ACC112 (cell line): Measurements from ENCODE around the gene HSPB7.
"Not testable (repeated sequence)": the region's sequence is repeated elsewhere in the genome, so short reads cannot be mapped to it uniquely, and the experiment has no call there.

ENCODE experiments used
- H2AFZ ChIP-seq: fragments of 200-600 bp; sonication (generic); one replicate; pipeline ENCODE4 v1.6.0; 2017; ENCODE audit warnings: antibody characterized with exemption, low read length; ENCODE audit not compliant: unreplicated experiment
- H3K27ac ChIP-seq: fragments of 200-600 bp; sonication (generic); 2 replicates; pipeline ENCODE4 v1.5.1; 2014; ENCODE audit warnings: low read depth, mild to moderate bottlenecking, antibody characterized with exemption, low read length, moderate library complexity
- H3K27me3 ChIP-seq: fragments of 200-600 bp; sonication (generic); 2 replicates; pipeline ENCODE4 v1.6.1; 2014; ENCODE audit warnings: mild to moderate bottlenecking, antibody characterized with exemption, low read length, moderate library complexity, mixed read lengths; ENCODE audit not compliant: insufficient read depth
- H3K36me3 ChIP-seq: fragments of 200-600 bp; sonication (generic); 2 replicates; pipeline ENCODE4 v1.6.1; 2016; ENCODE audit warnings: mild to moderate bottlenecking, antibody characterized with exemption, low read length, moderate library complexity, mixed read lengths; ENCODE audit not compliant: insufficient read depth
- H3K4me1 ChIP-seq: fragments of 200-600 bp; sonication (generic); one replicate; pipeline ENCODE4 v1.6.1; 2016; ENCODE audit warnings: low read length, mixed read lengths; ENCODE audit not compliant: insufficient read depth, unreplicated experiment, control insufficient read depth
- H3K4me3 ChIP-seq: fragments of 200-600 bp; sonication (generic); 2 replicates; pipeline ENCODE4 v1.5.1; 2014; ENCODE audit warnings: mild to moderate bottlenecking, low read depth, low read length
- H3K79me2 ChIP-seq: fragments of 200-600 bp; sonication (generic); one replicate; pipeline ENCODE4 v1.6.0; 2016; ENCODE audit warnings: low read length; ENCODE audit not compliant: control insufficient read depth, unreplicated experiment, insufficient read depth

The HSPB7 gene

GRCh38 chr1:16017461-16018303 lies at the start of gene HSPB7:
HSPB7 (minus strand) TSS chr1:16018043; CDS start chr1:16017963, 80 bp downstream.
- peaks cover 54% of the 10 kb centered on the region for H3K4me1 ChIP-seq

GRCh38 chr1:16067127-16067768 lies 49.4 kb upstream of the HSPB7 start:
- H3K27me3 ChIP-seq: no peaks in the 10 kb centered on the region; the same call in 1 of the 2 replicates
- no peak overlapping the region for H3K4me3 ChIP-seq
- no peaks in the 10 kb centered on the region for H3K36me3 ChIP-seq
- no peaks in the 10 kb centered on the region for H3K79me2 ChIP-seq
- H3K4me1 ChIP-seq: no peaks in the 10 kb centered on the region
- no peak overlapping the region for H2AFZ ChIP-seq
- no peak overlapping the region for H3K27ac ChIP-seq

More at GRCh38 chr1:16017461-16018303, at the start of gene HSPB7:
- H3K27ac ChIP-seq: peak within 1 kb of the TSS; percentile 23; the same call in 1 of the 2 replicates
- no peak within 1 kb of the TSS for H3K4me3 ChIP-seq
- peak within 1 kb of the TSS; percentile 54 for H2AFZ ChIP-seq
- H3K36me3 ChIP-seq: no peaks in the 10 kb centered on the region
- no peaks in the 10 kb centered on the region for H3K79me2 ChIP-seq
- H3K27me3 ChIP-seq: no peaks in the 10 kb centered on the region

GRCh38 chr1:16066245-16066644 lies 48.4 kb upstream of the HSPB7 start:
- Histone ChIP-seq H3K27ac (no peak overlapping the region), H3K36me3 (no peaks in the 10 kb centered on the region), H3K79me2 (no peaks in the 10 kb centered on the region), H2AFZ (no peak overlapping the region), H3K4me3 (no peak overlapping the region), H3K4me1 (no peaks in the 10 kb centered on the region), H3K27me3 (no peaks in the 10 kb centered on the region; the same call in 1 of the 2 replicates)

- Histone ChIP-seq H3K27me3 (no peaks in the 10 kb centered on the region; the same call in 1 of the 2 replicates), H3K4me3 (no peak overlapping the region), H3K36me3 (no peaks in the 10 kb centered on the region), H3K27ac (no peak overlapping the region), H3K4me1 (no peaks in the 10 kb centered on the region), H3K79me2 (no peaks in the 10 kb centered on the region), H2AFZ (no peak overlapping the region)
These were observed 47.4 kb upstream of the HSPB7 start for GRCh38 chr1:16065269-16065576.

GRCh38 chr1:16064536-16065268 lies 46.9 kb upstream of the HSPB7 start:
- no peaks in the 10 kb centered on the region for H3K79me2 ChIP-seq
- H2AFZ ChIP-seq: no peak overlapping the region
- no peaks in the 10 kb centered on the region; the same call in 1 of the 2 replicates for H3K27me3 ChIP-seq
- no peak overlapping the region for H3K27ac ChIP-seq
- H3K36me3 ChIP-seq: no peaks in the 10 kb centered on the region
- H3K4me1 ChIP-seq: no peaks in the 10 kb centered on the region
- no peak overlapping the region for H3K4me3 ChIP-seq

- H2AFZ ChIP-seq: no peak overlapping the region
- H3K27me3 ChIP-seq: no peaks in the 10 kb centered on the region; the same call in 1 of the 2 replicates
- no peak overlapping the region for H3K27ac ChIP-seq
- H3K36me3 ChIP-seq: no peaks in the 10 kb centered on the region
- H3K79me2 ChIP-seq: no peaks in the 10 kb centered on the region
- H3K4me3 ChIP-seq: no peak overlapping the region
- no peaks in the 10 kb centered on the region for H3K4me1 ChIP-seq
These were observed 46.1 kb upstream of the HSPB7 start for GRCh38 chr1:16063921-16064320.

GRCh38 chr1:16063226-16063829 lies 45.5 kb upstream of the HSPB7 start:
- Histone ChIP-seq H3K4me1 (no peaks in the 10 kb centered on the region), H3K79me2 (no peaks in the 10 kb centered on the region), H3K4me3 (no peak overlapping the region), H3K27me3 (no peaks in the 10 kb centered on the region; the same call in 1 of the 2 replicates), H2AFZ (no peak overlapping the region), H3K27ac (no peak overlapping the region), H3K36me3 (no peaks in the 10 kb centered on the region)

- not testable (repeated sequence) for H3K79me2 ChIP-seq, H2AFZ ChIP-seq, H3K36me3 ChIP-seq, H3K4me3 ChIP-seq, H3K27me3 ChIP-seq, H3K27ac ChIP-seq, H3K4me1 ChIP-seq
These were observed 44.8 kb upstream of the HSPB7 start for GRCh38 chr1:16062687-16063075.

- H3K4me3 ChIP-seq, H2AFZ ChIP-seq, H3K27ac ChIP-seq, H3K36me3 ChIP-seq, H3K27me3 ChIP-seq, H3K4me1 ChIP-seq, H3K79me2 ChIP-seq: not testable (repeated sequence)
These were observed 44.3 kb upstream of the HSPB7 start for GRCh38 chr1:16061989-16062686.

- Histone ChIP-seq H3K36me3 (no peaks in the 10 kb centered on the region), H2AFZ (no peak overlapping the region), H3K4me3 (no peak overlapping the region), H3K27me3 (no peaks in the 10 kb centered on the region; the same call in 1 of the 2 replicates), H3K79me2 (no peaks in the 10 kb centered on the region), H3K27ac (no peak overlapping the region), H3K4me1 (no peaks in the 10 kb centered on the region)
These were observed 43.4 kb upstream of the HSPB7 start for GRCh38 chr1:16061266-16061665.
